ENCODE results near the gene EHD2.
A peak's percentile ranks its signal among the peaks of the same experiment; 100 is the strongest.

EHD2 gene

GRCh38 chr19:47691090-47691489 is 22.1 kb upstream of the EHD2 start:
- no peak for DNase-seq (ENCODE audit: low read depth, low spot score)

- no peak for DNase-seq (ENCODE audit: low read depth, low spot score)
Measured at GRCh38 chr19:47691782-47692181, 21.4 kb upstream of the EHD2 start.

- no peak for DNase-seq (ENCODE audit: low read depth, low spot score)
Measured at GRCh38 chr19:47693489-47693888, 19.7 kb upstream of the EHD2 start.

- no peak for DNase-seq (ENCODE audit: low read depth, low spot score)
Measured at GRCh38 chr19:47693903-47694302, 19.3 kb upstream of the EHD2 start.

GRCh38 chr19:47694466-47695273 is 18.6 kb upstream of the EHD2 start:
- no peak for DNase-seq (ENCODE audit: low read depth, low spot score)

GRCh38 chr19:47695533-47696262 is 17.5 kb upstream of the EHD2 start:
- no peak for DNase-seq (ENCODE audit: low read depth, low spot score)

GRCh38 chr19:47696635-47697034 is 16.6 kb upstream of the EHD2 start:
- DNase-seq (ENCODE audit: low read depth, low spot score): no peak

GRCh38 chr19:47697863-47698609 is 15.2 kb upstream of the EHD2 start:
- peak; percentile 64 for DNase-seq (ENCODE audit: low read depth, low spot score)

GRCh38 chr19:47698631-47699359 is 14.4 kb upstream of the EHD2 start:
- DNase-seq (ENCODE audit: low read depth, low spot score): no peak

- no peak for DNase-seq (ENCODE audit: low read depth, low spot score)
Measured at GRCh38 chr19:47699360-47699917, 13.8 kb upstream of the EHD2 start.

GRCh38 chr19:47700934-47701716 is 12.1 kb upstream of the EHD2 start:
- no peak for DNase-seq (ENCODE audit: low read depth, low spot score)

GRCh38 chr19:47701717-47702552 is 11.3 kb upstream of the EHD2 start:
- no peak for DNase-seq (ENCODE audit: low read depth, low spot score)

- no peak for DNase-seq (ENCODE audit: low read depth, low spot score)
Measured at GRCh38 chr19:47702671-47703070, 10.6 kb upstream of the EHD2 start.

- no peak for DNase-seq (ENCODE audit: low read depth, low spot score)
Measured at GRCh38 chr19:47703301-47703700, 9.9 kb upstream of the EHD2 start.

- no peak for DNase-seq (ENCODE audit: low read depth, low spot score)
Measured at GRCh38 chr19:47704024-47704423, 9.2 kb upstream of the EHD2 start.

- no peak for DNase-seq (ENCODE audit: low read depth, low spot score)
Measured at GRCh38 chr19:47704656-47705055, 8.6 kb upstream of the EHD2 start.

- no peak for DNase-seq (ENCODE audit: low read depth, low spot score)
Measured at GRCh38 chr19:47707135-47707925, 5.9 kb upstream of the EHD2 start.

GRCh38 chr19:47711652-47712242 is 1.5 kb upstream of the EHD2 start:
- DNase-seq (ENCODE audit: low read depth, low spot score): no peak

Measured in smooth muscle cell of the brain vasculature (primary cell).